ENCODE data around the gene SLC5A1. TPM values are rescaled to one million over a fixed set of nuclear protein-coding genes. Genes with fewer than 3 reads are reported as not detected.

Gene SLC5A1
- total and polyA plus RNA-seq, 3 donors from 2014 or later = 3.5 to 4.8 (median 4.0) TPM

DNA sequence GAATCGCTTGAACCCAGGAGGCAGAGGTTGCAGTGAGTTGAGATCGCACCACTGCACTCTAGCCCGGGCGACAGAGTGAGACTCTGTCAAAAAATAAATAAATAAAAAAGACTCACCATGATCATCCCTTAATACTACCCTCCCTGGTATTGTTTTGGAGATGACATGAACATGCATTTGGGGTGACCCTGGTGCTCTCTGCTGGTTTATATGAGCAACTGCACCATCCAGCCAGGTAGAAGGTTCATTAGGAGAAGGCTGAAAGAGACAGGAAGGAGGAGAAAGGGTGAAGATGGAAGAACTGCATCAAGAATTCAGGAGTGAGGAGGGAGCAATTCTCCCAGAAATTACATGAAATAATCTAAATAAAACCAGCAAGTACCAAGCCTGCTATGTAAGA is 37.8 kb downstream of the SLC5A1 start:
- Histone ChIP-seq H3K9me3 (no peaks in the 10 kb centered on the region), H3K4me3 (no peak overlapping the region), H3K36me3 (ENCODE audit: low read depth, missing control alignments) (no peaks in the 10 kb centered on the region), H3K4me1 (peaks cover 8% of the 10 kb centered on the region), H3K27me3 (no peaks in the 10 kb centered on the region), H3K27ac (no peak overlapping the region)
- WGBS, 2 donors = 93 to 96% methylated on average over 4 of the region's 4 CpGs
- intact Hi-C loops (cut with DNase I; ENCODE audit: low total_unique reads) = no loop called here
- peak; percentile 61 for DNase-seq
- TF ChIP-seq POLR2A (IDR thresholded peaks at IDR 0.05) = no peak
- TF ChIP-seq, protein P1, sequence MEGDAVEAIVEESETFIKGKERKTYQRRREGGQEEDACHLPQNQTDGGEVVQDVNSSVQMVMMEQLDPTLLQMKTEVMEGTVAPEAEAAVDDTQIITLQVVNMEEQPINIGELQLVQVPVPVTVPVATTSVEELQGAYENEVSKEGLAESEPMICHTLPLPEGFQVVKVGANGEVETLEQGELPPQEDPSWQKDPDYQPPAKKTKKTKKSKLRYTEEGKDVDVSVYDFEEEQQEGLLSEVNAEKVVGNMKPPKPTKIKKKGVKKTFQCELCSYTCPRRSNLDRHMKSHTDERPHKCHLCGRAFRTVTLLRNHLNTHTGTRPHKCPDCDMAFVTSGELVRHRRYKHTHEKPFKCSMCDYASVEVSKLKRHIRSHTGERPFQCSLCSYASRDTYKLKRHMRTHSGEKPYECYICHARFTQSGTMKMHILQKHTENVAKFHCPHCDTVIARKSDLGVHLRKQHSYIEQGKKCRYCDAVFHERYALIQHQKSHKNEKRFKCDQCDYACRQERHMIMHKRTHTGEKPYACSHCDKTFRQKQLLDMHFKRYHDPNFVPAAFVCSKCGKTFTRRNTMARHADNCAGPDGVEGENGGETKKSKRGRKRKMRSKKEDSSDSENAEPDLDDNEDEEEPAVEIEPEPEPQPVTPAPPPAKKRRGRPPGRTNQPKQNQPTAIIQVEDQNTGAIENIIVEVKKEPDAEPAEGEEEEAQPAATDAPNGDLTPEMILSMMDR (IDR thresholded peaks at IDR 0.05) = peak; percentile 44 to 61 (median 53)

DNA sequence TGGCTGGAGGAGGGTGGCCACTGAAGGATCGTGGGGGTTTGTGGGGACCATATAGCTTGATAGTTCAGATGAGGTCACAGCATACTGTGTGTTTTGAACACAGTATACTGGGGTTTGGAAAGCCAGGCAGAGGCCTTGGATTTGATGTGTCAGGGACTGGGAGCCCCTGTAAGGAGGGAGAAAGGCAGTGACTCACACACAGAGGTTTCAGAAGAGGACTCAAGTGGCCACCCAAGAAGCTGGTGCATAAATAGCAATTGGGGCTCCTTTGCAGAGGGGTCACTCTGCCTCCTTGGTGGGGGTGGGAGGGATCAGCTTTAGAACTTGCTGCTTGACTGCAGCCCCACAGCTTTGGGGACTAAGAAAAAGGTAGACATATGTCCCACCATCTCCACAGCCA is 39.3 kb downstream of the SLC5A1 start:
- intact Hi-C loops (cut with DNase I; ENCODE audit: low total_unique reads) = no loop called here
- no peak for DNase-seq
- no peaks in the 10 kb centered on the region for H3K9me3 ChIP-seq
- no peaks in the 10 kb centered on the region for H3K36me3 ChIP-seq (ENCODE audit: low read depth, missing control alignments)
- H3K27me3 ChIP-seq = no peaks in the 10 kb centered on the region
- 80 to 100% methylated on average over 1 of the region's 1 CpG for WGBS, 2 donors
- TF ChIP-seq, protein P1 (IDR thresholded peaks at IDR 0.05) = no peak
- TF ChIP-seq POLR2A (IDR thresholded peaks at IDR 0.05) = no peak
- H3K4me3 ChIP-seq = no peak overlapping the region
- H3K27ac ChIP-seq = no peak overlapping the region
- peaks cover 8% of the 10 kb centered on the region for H3K4me1 ChIP-seq

DNA sequence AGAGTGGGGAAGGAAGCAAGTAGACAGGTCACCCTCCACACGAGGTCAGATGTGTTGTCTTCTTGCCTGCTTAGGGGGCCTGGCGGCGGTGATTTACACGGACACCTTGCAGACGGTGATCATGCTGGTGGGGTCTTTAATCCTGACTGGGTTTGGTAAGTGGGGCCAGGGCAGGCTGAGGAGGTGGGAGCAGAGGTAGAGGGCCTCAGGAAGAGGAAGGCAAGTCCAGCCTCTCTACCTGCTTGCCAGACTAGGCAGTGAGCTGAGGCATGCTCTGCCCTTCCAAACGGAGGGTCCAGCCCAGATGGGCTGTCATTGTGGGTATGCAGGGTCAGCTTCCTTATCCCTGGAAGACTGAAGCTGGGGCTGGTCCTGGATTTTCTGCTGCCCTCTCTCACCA is 39.9 kb downstream of the SLC5A1 start:
- intact Hi-C loops (cut with DNase I; ENCODE audit: low total_unique reads) = no loop called here
- WGBS, 2 donors = 77% methylated on average over 6 of the region's 6 CpGs
- TF ChIP-seq POLR2A (IDR thresholded peaks at IDR 0.05) = no peak
- TF ChIP-seq, protein P1 (IDR thresholded peaks at IDR 0.05) = no peak
- H3K27me3 ChIP-seq = no peaks in the 10 kb centered on the region
- H3K9me3 ChIP-seq = no peaks in the 10 kb centered on the region
- DNase-seq = no peak
- H3K36me3 ChIP-seq (ENCODE audit: low read depth, missing control alignments) = no peaks in the 10 kb centered on the region
- H3K4me3 ChIP-seq = no peak overlapping the region
- peaks cover 8% of the 10 kb centered on the region for H3K4me1 ChIP-seq
- H3K27ac ChIP-seq = no peak overlapping the region

DNA sequence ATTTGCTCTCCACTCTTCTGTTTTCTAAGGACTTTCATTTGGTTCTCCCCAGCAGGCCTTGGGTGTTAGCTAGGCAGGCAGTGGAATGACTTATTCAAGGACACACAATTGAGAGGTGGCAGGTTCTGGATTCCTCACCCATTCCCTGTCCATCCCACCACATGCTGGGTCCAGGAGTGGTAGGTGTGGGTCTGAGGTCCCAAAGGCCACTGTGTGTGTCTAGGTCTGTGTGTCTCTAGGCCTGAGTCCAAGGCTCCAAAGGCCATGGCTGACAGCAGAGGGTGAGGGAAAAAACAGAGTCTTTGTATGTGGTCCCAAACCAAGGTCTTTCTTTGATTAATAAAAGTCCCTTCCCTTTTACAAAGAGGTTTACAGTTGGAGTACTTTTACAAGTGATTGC is 40.8 kb downstream of the SLC5A1 start:
- Histone ChIP-seq H3K4me1 (peaks cover 8% of the 10 kb centered on the region), H3K36me3 (ENCODE audit: low read depth, missing control alignments) (no peaks in the 10 kb centered on the region), H3K27me3 (no peaks in the 10 kb centered on the region), H3K9me3 (no peaks in the 10 kb centered on the region), H3K27ac (no peak overlapping the region), H3K4me3 (no peak overlapping the region)
- TF ChIP-seq POLR2A (IDR thresholded peaks at IDR 0.05) = no peak
- TF ChIP-seq, protein P1 (IDR thresholded peaks at IDR 0.05) = no peak
- intact Hi-C loops (cut with DNase I; ENCODE audit: low total_unique reads) = no loop called here
- no peak for DNase-seq

DNA sequence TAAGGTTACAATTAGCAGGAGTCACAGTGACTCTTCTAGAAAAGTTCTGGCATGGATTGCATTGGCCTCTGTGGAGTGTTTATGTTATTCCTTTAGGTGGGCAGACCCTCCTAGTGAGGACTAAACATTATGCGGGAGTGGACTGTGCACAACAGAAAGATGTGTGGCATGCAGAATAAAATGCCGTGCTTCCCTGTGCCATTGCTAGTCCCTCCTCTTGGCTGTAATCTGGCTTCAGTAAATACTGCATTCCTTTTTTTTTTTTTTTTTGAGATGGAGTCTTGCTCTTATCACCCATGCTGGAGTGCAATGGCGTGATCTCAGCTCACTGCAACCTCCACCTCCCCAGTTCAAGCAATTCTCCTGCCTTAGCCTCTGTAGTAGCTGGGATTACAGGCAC is 45.0 kb downstream of the SLC5A1 start:
- Histone ChIP-seq H3K27me3 (no peaks in the 10 kb centered on the region), H3K4me3 (no peak overlapping the region), H3K9me3 (no peaks in the 10 kb centered on the region), H3K36me3 (ENCODE audit: low read depth, missing control alignments) (no peaks in the 10 kb centered on the region), H3K4me1 (no peaks in the 10 kb centered on the region), H3K27ac (no peak overlapping the region)
- intact Hi-C loops (cut with DNase I; ENCODE audit: low total_unique reads) = no loop called here
- TF ChIP-seq, protein P1 (IDR thresholded peaks at IDR 0.05) = no peak
- no peak for TF ChIP-seq POLR2A (IDR thresholded peaks at IDR 0.05)
- DNase-seq = no peak
- WGBS, 2 donors = 61 to 69% methylated on average over 3 of the region's 3 CpGs
